GM21447 (cell line): ENCODE results near the gene KAZALD1.

Experiments
- ATAC-seq: cut with Tn5 transposase; IDR thresholded peaks from one replicate; pipeline ENCODE4 v1.9.1; 2021; ENCODE audit not compliant: unreplicated experiment

Gene KAZALD1

GRCh38 chr10:101066896-101067355, 5.1 kb downstream of the KAZALD1 start:
- ATAC-seq: no peak

- peak; percentile 51 for ATAC-seq
These were observed 5.7 kb downstream of the KAZALD1 start for GRCh38 chr10:101067356-101068083.

- ATAC-seq: no peak
These were observed 7.7 kb downstream of the KAZALD1 start for GRCh38 chr10:101069441-101069840.

GRCh38 chr10:101070098-101070497, 8.3 kb downstream of the KAZALD1 start:
- no peak for ATAC-seq

- ATAC-seq: no peak
These were observed 9.6 kb downstream of the KAZALD1 start for GRCh38 chr10:101071267-101071884.

GRCh38 chr10:101071885-101072433, 10.2 kb downstream of the KAZALD1 start:
- no peak for ATAC-seq

- no peak for ATAC-seq
These were observed 11.1 kb downstream of the KAZALD1 start for GRCh38 chr10:101072923-101073322.

- no peak for ATAC-seq
These were observed 11.8 kb downstream of the KAZALD1 start for GRCh38 chr10:101073631-101074030.

- no peak for ATAC-seq
These were observed 14.0 kb downstream of the KAZALD1 start for GRCh38 chr10:101075775-101076174.

- ATAC-seq: no peak
These were observed 14.8 kb downstream of the KAZALD1 start for GRCh38 chr10:101076630-101077029.

- no peak for ATAC-seq
These were observed 18.1 kb downstream of the KAZALD1 start for GRCh38 chr10:101079874-101080273.

GRCh38 chr10:101080933-101081931, 19.4 kb downstream of the KAZALD1 start:
- ATAC-seq: no peak

GRCh38 chr10:101085846-101086245, 24.1 kb downstream of the KAZALD1 start:
- no peak for ATAC-seq

- ATAC-seq: no peak
These were observed 25.6 kb downstream of the KAZALD1 start for GRCh38 chr10:101087376-101087775.

GRCh38 chr10:101087965-101088364, 26.2 kb downstream of the KAZALD1 start:
- ATAC-seq: no peak

- no peak for ATAC-seq
These were observed 27.9 kb downstream of the KAZALD1 start for GRCh38 chr10:101089520-101090299.

GRCh38 chr10:101090597-101090996, 28.8 kb downstream of the KAZALD1 start:
- ATAC-seq: no peak

GRCh38 chr10:101091546-101092290, 29.9 kb downstream of the KAZALD1 start:
- no peak for ATAC-seq

- no peak for ATAC-seq
These were observed 31.1 kb downstream of the KAZALD1 start for GRCh38 chr10:101092881-101093354.
